ENCODE data around the gene RBFOX2. TPM values are rescaled to one million over a fixed set of nuclear protein-coding genes. Genes with fewer than 3 reads are reported as not detected.

Gene RBFOX2
- total and polyA plus RNA-seq, 2 of the 8 experiments (the other 6 are each of a cell fraction or from before 2014, with no cell fraction given), result 121 to 122 TPM

DNA sequence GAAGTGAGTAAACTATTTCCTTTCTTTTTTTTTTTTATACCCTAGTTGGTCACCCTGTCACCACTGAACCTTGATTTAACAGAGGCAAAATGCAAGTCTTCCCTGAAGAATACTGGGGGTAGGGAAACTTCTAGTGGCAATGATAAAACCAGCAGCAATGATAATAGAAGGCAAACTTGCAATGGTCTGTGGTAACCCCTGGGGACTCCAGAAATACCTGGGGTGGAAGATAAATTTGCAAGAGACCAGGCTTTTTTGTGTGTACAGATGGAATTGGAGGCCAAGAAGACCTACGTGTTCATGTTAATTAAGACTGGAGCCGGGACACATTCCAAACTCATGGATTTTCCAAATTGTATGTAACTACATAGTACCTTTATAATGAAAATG, 299.3 kb downstream of the RBFOX2 start:
- Histone ChIP-seq H3K27ac (ENCODE audit: low read depth, low read length) (no peak overlapping the region), H2BK20ac (ENCODE audit: low read length) (no peak overlapping the region), H2BK5ac (ENCODE audit: low read depth, low read length) (no peak overlapping the region), H2AK5ac (ENCODE audit: low read depth, low read length) (no peak overlapping the region), H2BK15ac (ENCODE audit: low read length) (no peak overlapping the region), H3K23me2 (ENCODE audit: low read depth, low read length) (no peaks in the 10 kb centered on the region), H3K9ac (replicated peaks in 1 of 4; ENCODE audit: extremely low read depth in 1 of 4, low read depth in 3 of 4, low read length in 3 of 4) (no peak overlapping the region), H2BK12ac (ENCODE audit: low read depth, low read length) (no peak overlapping the region), H3K9me3 (ENCODE audit: insufficient read depth in 2 of 2, low read depth in 1 of 2, low read length in 1 of 2) (no peaks in the 10 kb centered on the region), H3K14ac (ENCODE audit: insufficient read length) (no peak overlapping the region), H4K91ac (replicated peaks; ENCODE audit: insufficient read length, low read length) (no peak overlapping the region), H4K5ac (ENCODE audit: insufficient read length, low read depth, low read length) (no peak overlapping the region), H4K8ac (ENCODE audit: extremely low read depth, insufficient read depth, low read length) (no peak overlapping the region), H2AFZ (ENCODE audit: low read length) (no peak overlapping the region), H3K79me1 (ENCODE audit: low read depth, low read length) (no peaks in the 10 kb centered on the region), H3K4me3 (ENCODE audit: extremely low read depth in 1 of 4, insufficient read depth in 2 of 4, low read depth in 3 of 4, low read length in 4 of 4) (no peak overlapping the region), H3K23ac (ENCODE audit: insufficient read length) (no peak overlapping the region), H2BK120ac (replicated peaks; ENCODE audit: low read depth, low read length) (no peak overlapping the region), H3K4me1 (replicated peaks in 1 of 4; ENCODE audit: control insufficient read depth in 3 of 4, insufficient read depth in 4 of 4, low read length in 3 of 4) (no peaks in the 10 kb centered on the region), H3K56ac (replicated peaks; ENCODE audit: insufficient read length, low read depth, low read length) (no peak overlapping the region), H3K4ac (replicated peaks; ENCODE audit: insufficient read length, low read depth, low read length) (no peak overlapping the region), H3K18ac (ENCODE audit: extremely low read depth, low read length) (no peak overlapping the region), H4K20me1 (replicated peaks in 1 of 2; ENCODE audit: control insufficient read depth in 1 of 2, insufficient read depth in 2 of 2, low read length in 2 of 2) (no peaks in the 10 kb centered on the region), H3K4me2 (ENCODE audit: insufficient read depth in 1 of 2, low read depth in 2 of 2, low read length in 2 of 2) (no peak overlapping the region), H3K79me2 (ENCODE audit: control insufficient read depth in 1 of 2, insufficient read depth in 2 of 2, low read length in 2 of 2) (no peaks in the 10 kb centered on the region), H3K36me3 (ENCODE audit: control insufficient read depth in 2 of 4, insufficient read depth in 4 of 4, low read length in 3 of 4) (no peaks in the 10 kb centered on the region), H3K27me3 (replicated peaks in 1 of 4; ENCODE audit: control insufficient read depth in 3 of 4, extremely low read depth in 1 of 4, insufficient read depth in 3 of 4, low read length in 3 of 4) (no peaks in the 10 kb centered on the region)
- FAIRE-seq (no peak), DNase-seq (ENCODE audit: low read depth in 1 of 2, low spot score in 2 of 2) (no peak)
- CTCF ChIA-PET (ENCODE audit: partially characterized antibody), result interaction anchor here (0.8 to 1.6 kb wide), 5 partner anchors 10 to 98 kb away, joined by 3 to 11 read pairs (median 4); no protein-coding TSS in a partner anchor
- WGBS, 2 experiments (ENCODE audit: extremely low coverage in 1 of 2, insufficient coverage in 1 of 2, insufficient read length in 1 of 2, insufficient replicate concordance in 2 of 2, low coverage in 1 of 2, low lambda C conversion rate in 2 of 2, missing lambda C conversion rate in 1 of 2), result 92% methylated on average over 2 of the region's 2 CpGs; no CpG with 5 or more reads in 1 of the 2 experiments
- POLR2A ChIA-PET (ENCODE audit: partially characterized antibody), result no interaction called here
- TF ChIP-seq TEAD4 (IDR thresholded peaks at IDR 0.05; ENCODE audit: low read depth, low read length) (no peak), CBX5 (IDR thresholded peaks at IDR 0.05; ENCODE audit: low read depth, low read length) (no peak)

Data from H1 (cell line).